HG03439 (cell line): ENCODE measurements around the gene HOXA4.

ENCODE experiments used
- ATAC-seq: cut with Tn5 transposase; IDR thresholded peaks from one replicate; pipeline ENCODE4 v1.9.1; 2021; ENCODE audit warnings: mild to moderate bottlenecking, moderate library complexity; ENCODE audit not compliant: unreplicated experiment

The HOXA4 gene

DNA sequence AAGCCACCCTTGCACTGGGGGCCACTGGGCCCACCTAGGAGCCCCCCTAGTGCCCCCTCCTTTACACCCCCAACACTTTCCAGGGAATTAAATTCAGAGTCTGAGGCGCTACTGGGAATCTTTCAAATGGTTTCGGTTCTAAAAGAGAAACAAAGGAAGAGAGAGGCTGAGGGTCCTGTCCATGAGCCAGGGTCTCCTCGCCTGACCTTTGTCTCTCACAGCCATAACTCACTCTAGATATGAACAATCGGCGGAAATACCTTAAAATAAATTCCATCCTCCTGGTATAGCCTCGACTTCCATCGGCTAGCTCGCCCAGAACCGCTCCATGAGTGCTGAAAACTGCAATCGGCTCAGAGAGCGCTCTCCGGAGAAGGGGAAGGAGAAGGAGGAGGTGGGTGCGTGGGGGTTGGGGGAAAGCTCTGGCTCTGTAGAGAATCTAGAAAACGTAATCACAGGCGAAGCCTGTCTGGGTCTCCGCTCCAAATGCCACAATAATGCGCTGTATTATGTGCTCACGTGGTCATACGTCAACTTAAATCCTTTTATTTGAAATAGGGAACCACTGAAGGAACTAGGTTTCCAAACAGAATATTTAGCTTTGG lies 12.6 kb downstream of the HOXA4 start:
- no peak for ATAC-seq

- ATAC-seq, result no peak
Measured at GRCh38 chr7:27116962-27117886, 13.3 kb downstream of the HOXA4 start.

DNA sequence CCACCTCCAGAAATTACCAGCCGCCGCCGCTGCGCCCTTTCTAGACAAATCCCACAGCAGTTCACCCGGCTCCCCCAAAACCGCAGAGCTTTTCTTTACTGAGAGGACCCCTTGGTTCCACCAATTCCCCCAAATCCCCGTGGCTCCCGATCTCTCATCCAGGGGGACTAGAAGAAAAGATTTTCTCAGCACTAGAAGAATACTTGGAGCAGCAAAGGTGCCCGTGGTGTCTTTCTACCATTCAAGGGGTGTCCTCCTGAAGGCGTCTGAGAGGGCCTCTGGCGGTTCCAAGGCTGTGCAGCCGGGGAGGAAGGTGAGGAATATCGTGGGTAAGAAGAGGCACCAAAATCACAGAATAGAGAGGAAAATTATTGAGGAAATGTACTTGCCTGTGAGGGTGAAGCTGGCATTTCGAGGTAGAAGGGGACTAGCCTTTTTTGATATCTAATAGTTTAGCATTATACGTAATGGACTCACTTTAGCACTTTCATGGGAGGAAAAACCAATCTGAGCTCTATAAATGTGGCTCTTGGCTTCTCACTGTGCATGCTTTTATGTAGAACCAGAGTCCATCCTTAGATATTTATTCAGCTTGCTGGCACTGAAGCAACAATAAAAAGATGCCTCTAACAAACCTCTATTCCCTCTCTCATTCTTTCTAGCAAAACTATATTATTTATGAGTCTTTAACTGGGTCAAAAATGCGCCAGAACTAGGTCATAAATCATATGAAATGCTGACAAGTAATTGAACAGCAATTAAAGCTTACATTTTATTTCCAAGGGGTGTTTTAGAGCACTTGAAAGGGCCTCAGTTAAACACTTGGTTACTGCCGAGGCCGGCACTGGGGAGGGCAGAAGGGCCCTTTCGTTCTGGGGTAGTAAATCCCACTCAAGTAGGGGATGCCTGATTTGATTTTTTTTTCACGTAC lies 14.3 kb downstream of the HOXA4 start:
- ATAC-seq, result no peak

DNA sequence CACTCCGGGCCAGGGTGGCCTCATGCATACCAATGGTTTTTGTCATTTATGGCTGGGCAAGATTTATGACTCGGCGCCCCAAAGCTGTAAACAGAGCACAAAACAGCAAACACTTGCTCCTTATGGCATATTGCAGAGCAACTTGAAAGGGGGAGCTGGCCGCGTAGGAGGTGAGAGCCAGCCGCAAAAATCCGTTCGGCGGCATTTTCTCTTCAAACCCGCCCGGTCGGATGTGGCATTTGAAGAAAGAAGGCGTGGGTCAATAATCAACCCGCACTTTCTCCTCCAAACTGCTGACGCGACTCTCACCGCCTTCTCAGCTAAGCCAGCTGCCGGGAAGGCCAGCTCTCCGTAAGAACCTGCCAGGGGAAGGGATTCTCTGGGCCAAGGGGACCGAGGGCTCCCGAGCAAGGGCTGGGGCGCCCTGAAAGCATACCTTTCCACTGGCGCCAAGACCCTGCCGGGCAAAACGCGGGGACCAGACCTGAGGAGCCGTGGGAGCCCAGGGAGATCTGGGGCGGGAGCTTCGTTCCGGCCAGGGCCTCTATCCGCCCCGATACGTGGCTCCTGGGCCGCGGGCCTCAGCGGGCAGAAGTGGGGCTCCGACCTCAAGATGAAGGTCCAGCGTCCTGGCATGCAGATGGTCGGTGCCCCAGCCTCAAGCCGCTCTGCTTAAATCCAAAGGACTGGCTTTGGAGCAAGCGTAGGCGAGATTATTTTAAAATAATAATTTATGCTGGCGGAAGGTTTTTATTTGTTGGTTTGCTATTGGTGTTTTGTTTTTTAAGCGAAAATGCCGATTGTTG lies 15.1 kb downstream of the HOXA4 start:
- no peak for ATAC-seq

GRCh38 chr7:27114881-27115220 lies 15.7 kb downstream of the HOXA4 start:
- no peak for ATAC-seq

DNA sequence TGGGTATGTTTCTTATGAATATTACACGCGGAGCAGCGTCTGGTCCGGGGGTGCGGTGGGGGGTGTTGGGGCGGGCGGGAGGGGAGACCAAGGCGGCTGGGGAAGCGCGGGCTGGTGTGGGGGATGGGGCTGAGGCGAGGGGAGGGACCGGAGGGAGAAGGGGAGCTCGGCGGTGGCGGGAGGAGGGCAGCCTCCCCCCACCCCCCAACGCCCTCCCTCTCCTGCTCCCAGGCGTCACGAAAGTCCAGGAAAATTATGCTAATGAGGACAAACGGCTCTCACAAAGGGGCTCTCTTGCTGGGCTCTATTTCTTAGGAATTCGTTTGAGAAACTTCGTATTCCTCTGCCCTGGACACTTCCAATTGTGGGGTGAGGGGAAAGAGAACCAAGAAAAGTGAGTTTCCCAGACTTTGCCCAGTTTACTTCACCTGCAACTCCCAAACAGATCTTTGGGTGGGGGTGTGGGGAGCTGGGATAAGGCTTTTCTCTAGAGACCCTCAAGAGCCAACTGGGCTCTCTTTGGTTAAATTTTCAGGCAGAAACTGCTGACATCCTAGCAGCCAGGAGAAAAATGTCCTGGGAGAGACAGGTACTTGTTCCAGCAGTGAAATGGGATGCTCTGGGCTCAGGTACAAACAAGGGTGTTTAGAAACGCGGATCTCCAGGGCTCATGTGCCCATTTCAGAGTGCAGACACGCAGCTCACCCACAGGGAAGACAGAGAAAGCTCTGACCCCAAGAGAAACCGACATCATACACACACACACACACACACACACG lies 16.4 kb downstream of the HOXA4 start:
- no peak for ATAC-seq

- no peak for ATAC-seq
Measured at GRCh38 chr7:27112955-27113949, 17.3 kb downstream of the HOXA4 start.

- no peak for ATAC-seq
Measured at GRCh38 chr7:27112361-27112760, 18.2 kb downstream of the HOXA4 start.

GRCh38 chr7:27111751-27112277 lies 18.7 kb downstream of the HOXA4 start:
- no peak for ATAC-seq

DNA sequence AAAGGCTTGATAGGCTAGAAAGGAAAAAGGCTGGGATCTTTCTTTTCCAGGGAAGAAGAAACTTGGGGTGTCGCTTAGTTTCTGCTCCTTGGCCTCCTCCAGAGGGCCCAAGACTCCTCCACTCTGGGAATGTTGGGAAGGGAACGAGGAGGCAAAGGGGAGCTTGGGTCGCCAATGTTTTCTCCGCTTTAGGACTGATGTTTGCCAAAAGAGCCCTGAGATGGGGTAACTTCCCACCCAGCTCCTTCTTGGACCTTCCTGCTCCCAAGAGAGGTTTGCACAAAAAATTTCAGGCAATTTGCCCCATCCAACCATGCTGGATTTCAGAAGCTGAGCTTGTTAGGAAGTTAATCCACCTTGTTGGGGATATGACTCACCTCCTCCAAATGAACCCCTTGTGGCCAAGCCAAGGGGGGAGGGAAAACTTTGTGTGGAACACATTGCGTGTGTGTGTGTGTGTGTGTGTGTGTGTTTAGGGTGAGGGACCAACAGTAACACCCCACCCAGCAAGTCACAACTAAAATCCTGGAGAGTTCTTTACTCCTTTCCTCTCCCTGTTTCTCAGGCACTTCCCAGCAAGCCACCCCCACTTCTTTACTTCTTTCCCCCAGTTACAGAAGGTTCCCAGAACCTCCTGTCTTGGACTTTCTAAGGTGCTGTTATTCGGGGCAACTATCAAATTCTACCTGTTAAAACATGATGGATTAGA lies 19.4 kb downstream of the HOXA4 start:
- no peak for ATAC-seq

- ATAC-seq, result no peak
Measured at GRCh38 chr7:27110186-27111031, 20.1 kb downstream of the HOXA4 start.

DNA sequence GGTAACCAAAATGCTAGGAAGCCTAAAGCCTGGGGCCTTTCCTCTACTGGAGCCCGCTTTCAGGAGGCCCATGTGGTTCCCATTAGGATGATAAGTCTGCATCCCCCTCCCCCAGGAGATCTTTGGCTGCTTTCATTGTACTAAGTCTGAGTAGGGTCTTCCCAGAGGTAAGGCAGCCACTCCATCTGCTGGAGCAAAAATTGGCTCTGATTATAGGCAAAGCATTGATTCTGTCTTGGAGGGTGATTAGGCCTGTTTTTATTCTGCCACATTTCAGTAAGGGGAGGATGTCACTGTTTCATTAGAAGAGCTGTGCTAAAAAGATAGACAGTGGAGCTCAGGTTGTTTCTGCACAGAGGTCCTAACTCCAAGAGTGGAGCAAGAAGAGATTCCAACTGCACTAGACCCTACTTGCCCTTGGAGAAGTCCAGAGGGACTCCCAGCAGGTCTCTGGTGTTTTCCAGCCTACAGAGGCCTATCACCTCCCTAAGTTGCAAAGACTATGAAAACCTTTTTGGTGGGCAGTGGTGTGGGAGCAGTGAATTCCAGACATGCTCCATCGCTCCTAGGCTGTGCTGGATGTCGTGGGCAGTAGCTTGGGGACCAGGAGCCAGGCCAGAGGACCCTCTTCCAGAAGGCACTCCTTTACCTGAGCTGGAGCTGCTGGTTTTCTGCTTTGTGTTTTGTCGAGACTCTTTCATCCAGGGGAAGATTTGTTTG lies 20.9 kb downstream of the HOXA4 start:
- no peak for ATAC-seq

- ATAC-seq, result no peak
Measured at GRCh38 chr7:27108390-27109127, 22.0 kb downstream of the HOXA4 start.

DNA sequence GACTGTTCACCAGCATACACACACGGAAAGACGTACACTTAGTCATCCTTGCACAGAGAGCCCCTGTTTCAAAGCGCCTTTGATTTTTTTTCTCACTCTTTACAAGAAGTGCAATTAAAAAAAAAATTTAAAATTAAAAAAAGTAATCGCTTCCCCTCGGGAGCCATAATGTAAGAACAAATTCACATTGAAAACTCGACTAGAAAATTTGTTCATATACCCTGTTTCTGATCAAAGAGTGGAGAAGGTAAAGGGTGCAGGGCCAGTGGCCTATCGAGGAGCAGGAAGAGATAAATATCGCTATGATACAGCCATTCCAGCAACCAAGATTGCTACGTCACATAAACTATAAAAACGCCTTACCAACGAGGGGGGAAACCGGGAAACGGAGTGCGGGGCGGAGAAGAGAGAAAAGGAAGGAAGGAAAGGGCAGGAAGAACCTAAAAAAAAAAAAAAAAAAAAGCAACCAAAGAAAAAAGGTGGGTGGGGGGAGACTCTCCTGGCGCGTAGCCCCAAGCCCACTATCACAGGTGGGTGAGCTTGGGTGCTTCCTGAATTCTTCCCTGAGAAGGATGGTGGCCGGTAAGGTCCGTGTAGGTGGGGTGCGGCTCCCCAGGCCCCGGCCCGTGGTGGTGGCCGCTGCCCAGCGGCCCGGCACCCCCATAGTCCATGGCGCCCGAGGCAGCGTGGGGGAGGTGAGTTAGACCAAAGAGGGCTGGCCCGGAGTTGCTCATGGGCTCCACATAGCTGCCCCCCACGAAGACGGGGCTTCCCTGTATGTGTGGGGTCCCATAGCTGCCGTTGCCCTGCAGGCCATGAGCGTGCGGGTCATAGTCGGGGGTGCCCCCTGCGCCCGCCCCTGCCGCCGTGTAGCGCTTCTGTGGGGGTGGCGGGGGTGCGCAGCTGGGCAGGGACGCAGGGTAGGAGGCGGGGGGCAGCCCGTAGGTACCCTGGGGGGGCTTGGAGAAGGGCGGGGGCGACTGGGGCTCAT lies 22.9 kb downstream of the HOXA4 start:
- no peak for ATAC-seq
